Type B pancreatic cell (in vitro differentiated cells): ENCODE data around the gene PODXL2. TPM values are rescaled to one million over a fixed set of nuclear protein-coding genes. Genes with fewer than 3 reads are reported as not detected.
"Not testable (repeated sequence)": the region's sequence is repeated elsewhere in the genome, so short reads cannot be mapped to it uniquely, and the experiment has no call there.

Experiments
- DNase-seq: peaks from one replicate; pipeline ENCODE4 v3.0.0; 2021; ENCODE audit warnings: mixed read lengths; ENCODE audit not compliant: unreplicated experiment; ENCODE audit errors: extremely low spot score
- H3K27ac Mint-ChIP-seq: 2 replicates; pipeline ENCODE4 v1.8.0; 2021; ENCODE audit warnings: mild to moderate bottlenecking, mixed read lengths
- H3K27me3 Mint-ChIP-seq: 2 replicates; pipeline ENCODE4 v1.8.0; 2021; ENCODE audit warnings: mixed read lengths
- H3K36me3 Mint-ChIP-seq: 2 replicates; pipeline ENCODE4 v1.8.0; 2021; ENCODE audit warnings: mixed read lengths
- H3K4me1 Mint-ChIP-seq: one replicate; pipeline ENCODE4 v1.8.0; 2021; ENCODE audit warnings: mixed read lengths; ENCODE audit not compliant: unreplicated experiment
- H3K4me3 Mint-ChIP-seq: 2 replicates; pipeline ENCODE4 v1.8.0; 2021; ENCODE audit warnings: mild to moderate bottlenecking, mixed read lengths
- H3K9me3 Mint-ChIP-seq: 2 replicates; pipeline ENCODE4 v1.8.0; 2021; ENCODE audit warnings: mixed read lengths
- total RNA-seq: library from RNA; stranded (reverse); gene quantifications from 2 replicates; pipeline ENCODE4 v1.2.1, GENCODE V29; 2021; ENCODE audit warnings: low replicate concordance
- TF ChIP-seq, protein P1 (sequence below): fragments of 200-600 bp; sonication (generic); conservative IDR thresholded peaks from 2 replicates; pipeline ENCODE4 v1.5.0; 2021; ENCODE audit warnings: antibody characterized with exemption, mild to moderate bottlenecking

The PODXL2 gene
- total RNA-seq, 1 donor from 2014 or later = 48.9 TPM

DNA sequence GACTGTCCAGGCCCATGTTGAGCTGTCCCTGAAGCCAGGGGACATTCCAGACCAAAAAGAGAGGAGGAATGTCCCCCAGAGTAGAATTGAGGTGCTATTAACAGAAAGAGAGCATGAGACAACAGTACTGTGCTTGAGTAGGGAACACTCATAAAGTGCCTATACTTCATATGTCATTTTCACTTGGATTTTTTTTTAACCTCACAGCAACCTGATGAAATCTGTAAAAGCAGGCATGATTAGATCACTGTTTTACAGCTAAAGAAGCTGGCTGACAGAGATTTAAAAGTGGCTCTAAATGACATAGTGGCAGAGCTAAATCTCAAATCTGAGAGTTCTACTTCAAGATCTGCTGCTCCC is 18.8 kb downstream of the PODXL2 start:
- Mint-ChIP-seq H3K27ac (no peak overlapping the region), H3K9me3 (no peaks in the 10 kb centered on the region), H3K36me3 (no peaks in the 10 kb centered on the region), H3K27me3 (no peaks in the 10 kb centered on the region), H3K4me1 (peaks cover 8% of the 10 kb centered on the region), H3K4me3 (no peak overlapping the region)
- DNase-seq = no peak
- TF ChIP-seq, protein P1, sequence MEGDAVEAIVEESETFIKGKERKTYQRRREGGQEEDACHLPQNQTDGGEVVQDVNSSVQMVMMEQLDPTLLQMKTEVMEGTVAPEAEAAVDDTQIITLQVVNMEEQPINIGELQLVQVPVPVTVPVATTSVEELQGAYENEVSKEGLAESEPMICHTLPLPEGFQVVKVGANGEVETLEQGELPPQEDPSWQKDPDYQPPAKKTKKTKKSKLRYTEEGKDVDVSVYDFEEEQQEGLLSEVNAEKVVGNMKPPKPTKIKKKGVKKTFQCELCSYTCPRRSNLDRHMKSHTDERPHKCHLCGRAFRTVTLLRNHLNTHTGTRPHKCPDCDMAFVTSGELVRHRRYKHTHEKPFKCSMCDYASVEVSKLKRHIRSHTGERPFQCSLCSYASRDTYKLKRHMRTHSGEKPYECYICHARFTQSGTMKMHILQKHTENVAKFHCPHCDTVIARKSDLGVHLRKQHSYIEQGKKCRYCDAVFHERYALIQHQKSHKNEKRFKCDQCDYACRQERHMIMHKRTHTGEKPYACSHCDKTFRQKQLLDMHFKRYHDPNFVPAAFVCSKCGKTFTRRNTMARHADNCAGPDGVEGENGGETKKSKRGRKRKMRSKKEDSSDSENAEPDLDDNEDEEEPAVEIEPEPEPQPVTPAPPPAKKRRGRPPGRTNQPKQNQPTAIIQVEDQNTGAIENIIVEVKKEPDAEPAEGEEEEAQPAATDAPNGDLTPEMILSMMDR = no peak

DNA sequence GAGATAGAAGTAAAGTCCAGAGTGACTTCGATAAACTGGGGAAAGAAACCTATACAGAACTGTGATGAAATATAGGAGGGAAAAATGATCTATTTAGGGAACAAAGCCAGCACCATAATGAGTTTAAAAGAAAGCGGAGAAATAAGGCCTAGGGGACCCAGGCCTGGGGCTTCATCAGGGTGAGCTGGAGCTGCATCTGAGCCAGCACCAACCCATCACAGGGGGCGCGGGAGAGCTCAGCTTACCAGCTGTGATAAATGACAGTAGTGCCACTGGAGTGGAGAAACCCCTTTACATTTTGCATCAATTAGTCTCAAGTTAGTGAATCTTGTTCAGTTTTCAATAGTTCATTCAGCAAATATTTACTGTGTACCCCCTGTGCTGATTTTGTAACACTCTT is 21.3 kb downstream of the PODXL2 start:
- Mint-ChIP-seq H3K36me3 (no peaks in the 10 kb centered on the region), H3K4me1 (peaks cover 18% of the 10 kb centered on the region), H3K27ac (no peak overlapping the region), H3K4me3 (no peak overlapping the region), H3K9me3 (no peaks in the 10 kb centered on the region), H3K27me3 (no peaks in the 10 kb centered on the region)
- no peak for DNase-seq
- TF ChIP-seq, protein P1 = no peak

DNA sequence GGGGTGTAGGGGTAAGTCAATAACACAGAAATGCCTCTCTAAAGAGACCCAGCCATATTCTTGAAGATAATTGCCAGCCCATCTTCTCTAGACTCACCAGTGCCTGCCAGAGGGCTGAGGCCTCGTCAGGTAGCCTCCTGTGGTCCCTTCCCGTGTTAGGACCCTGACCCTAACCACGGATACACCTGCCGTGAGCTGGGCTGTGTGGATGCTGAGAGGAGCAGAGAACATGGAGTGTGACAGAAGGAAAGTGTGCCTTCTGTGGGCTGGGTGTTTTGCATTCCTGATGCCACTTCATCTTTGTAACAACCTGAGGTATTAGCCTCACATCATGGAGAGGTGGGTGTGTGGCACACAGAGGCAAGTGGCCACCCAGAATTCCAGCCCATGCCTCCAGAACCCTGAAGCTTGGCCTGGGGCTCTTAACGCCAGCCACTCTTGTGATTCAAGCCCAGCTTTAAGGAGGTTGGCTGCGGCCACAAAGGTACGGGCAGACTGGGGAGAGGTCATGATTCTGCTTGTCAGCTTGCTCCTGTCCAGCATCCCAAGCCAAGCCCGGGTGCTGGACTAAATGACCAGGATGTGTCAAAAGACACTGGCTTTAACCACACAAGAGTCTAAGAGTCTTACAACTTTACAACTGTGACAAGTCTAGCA is 22.7 kb downstream of the PODXL2 start:
- Mint-ChIP-seq H3K27me3 (no peaks in the 10 kb centered on the region), H3K27ac (no peak overlapping the region), H3K9me3 (no peaks in the 10 kb centered on the region), H3K36me3 (no peaks in the 10 kb centered on the region), H3K4me3 (no peak overlapping the region), H3K4me1 (peaks cover 24% of the 10 kb centered on the region)
- TF ChIP-seq, protein P1 = no peak
- DNase-seq = no peak

DNA sequence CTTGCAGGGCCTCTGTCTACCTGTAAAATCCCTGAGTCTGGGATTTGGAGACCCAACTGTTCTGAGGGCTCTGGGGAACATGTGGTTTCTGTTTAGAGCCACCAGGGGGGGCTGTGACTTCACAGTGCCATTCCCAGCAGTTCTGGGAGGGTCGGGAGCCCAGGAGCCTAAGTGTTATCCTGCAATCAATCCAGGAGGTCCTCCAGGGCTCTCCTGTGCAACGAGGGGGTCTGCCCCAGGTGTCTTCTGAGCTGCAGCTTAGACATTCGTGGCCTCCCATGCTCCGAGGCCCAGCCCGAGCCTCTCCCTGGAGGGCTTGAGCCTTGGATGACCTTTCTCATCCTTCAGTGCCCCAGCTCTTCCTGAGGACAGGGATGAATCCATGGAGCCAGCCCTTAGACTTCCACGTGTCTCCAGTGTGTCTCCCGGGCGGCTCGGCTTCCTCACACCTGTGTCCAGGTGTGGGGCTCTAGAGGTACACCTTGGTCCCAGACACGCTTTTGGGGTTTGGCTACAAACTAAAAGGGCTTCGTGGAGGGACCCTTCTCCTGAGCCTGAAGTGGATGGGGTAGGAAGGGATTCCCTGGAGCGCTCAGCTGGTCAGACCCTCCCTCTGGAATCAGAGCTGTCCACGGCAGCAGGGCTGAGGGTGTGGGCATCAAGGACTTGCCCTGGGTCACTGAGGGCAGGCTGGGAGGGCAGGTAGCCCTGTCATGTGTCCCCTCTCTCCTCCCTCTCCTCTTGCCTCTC is 23.4 kb downstream of the PODXL2 start:
- no peaks in the 10 kb centered on the region for H3K36me3 Mint-ChIP-seq
- TF ChIP-seq, protein P1 = peak; percentile 90
- no peak overlapping the region for H3K4me3 Mint-ChIP-seq
- peaks cover 18% of the 10 kb centered on the region for H3K4me1 Mint-ChIP-seq
- H3K27me3 Mint-ChIP-seq = no peaks in the 10 kb centered on the region
- no peak overlapping the region for H3K27ac Mint-ChIP-seq
- no peaks in the 10 kb centered on the region for H3K9me3 Mint-ChIP-seq
- no peak for DNase-seq

DNA sequence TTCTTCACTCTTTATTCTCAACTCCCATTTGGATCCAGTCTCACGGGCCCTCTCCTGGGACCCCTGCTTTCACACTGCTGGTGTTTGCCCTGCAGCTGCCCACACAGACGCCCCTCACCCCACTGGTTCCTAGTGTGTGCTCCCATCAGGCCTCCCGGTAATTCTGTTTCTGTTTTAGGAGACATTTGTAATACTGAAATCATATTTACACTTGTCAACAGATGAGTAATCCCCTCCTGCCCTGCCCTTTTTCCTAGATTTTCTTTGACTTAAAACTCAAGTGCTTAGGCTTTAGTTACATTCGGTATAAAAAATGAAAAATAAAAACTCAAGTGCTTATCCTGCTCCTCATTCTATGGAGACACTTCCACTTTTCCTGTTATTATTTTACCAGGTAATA is 25.4 kb downstream of the PODXL2 start:
- no peak for DNase-seq
- peaks cover 18% of the 10 kb centered on the region for H3K4me1 Mint-ChIP-seq
- no peak overlapping the region for H3K4me3 Mint-ChIP-seq
- H3K9me3 Mint-ChIP-seq = no peaks in the 10 kb centered on the region
- no peaks in the 10 kb centered on the region for H3K36me3 Mint-ChIP-seq
- TF ChIP-seq, protein P1 = no peak
- no peaks in the 10 kb centered on the region for H3K27me3 Mint-ChIP-seq
- H3K27ac Mint-ChIP-seq = no peak overlapping the region

DNA sequence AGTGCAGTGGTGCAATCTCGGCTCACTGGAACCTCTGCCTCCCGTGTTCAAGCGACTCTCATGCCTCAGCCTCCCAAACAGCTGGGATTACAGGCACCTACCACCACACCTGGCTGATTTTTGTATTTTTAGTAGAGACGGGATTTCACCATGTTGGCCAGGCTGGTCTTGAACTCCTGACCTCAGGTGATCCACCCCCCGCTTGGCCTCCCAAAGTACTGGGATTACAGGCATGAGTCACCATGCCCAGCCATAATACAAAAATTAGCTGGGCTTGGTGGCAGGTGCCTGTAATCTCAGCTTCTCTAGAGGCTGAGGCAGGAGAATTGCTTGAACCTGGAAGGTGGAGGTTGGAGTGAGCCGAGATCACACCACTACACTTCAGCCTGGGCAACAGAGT is 26.0 kb downstream of the PODXL2 start:
- H3K4me1 Mint-ChIP-seq = peaks cover 18% of the 10 kb centered on the region
- H3K36me3 Mint-ChIP-seq, H3K27ac Mint-ChIP-seq, H3K9me3 Mint-ChIP-seq, H3K4me3 Mint-ChIP-seq, DNase-seq, H3K27me3 Mint-ChIP-seq: not testable (repeated sequence)
